Stimulated activated CD8-positive, alpha-beta memory T cell treated with anti-CD3 and anti-CD28 coated beads, Interleukin-2, amount 100 ng/mL, for 48 hours (primary cell): ENCODE results near the gene RAB3B.
A peak's percentile ranks its signal among the peaks of the same experiment; 100 is the strongest.
"Not testable (repeated sequence)": the region's sequence is repeated elsewhere in the genome, so short reads cannot be mapped to it uniquely, and the experiment has no call there.

Source experiments
- DNase-seq, 2 donors: peaks; one replicate each; pipeline ENCODE4 v3.0.0-alpha.2; 2020; ENCODE audit warnings: low read depth in 2 of 2

Gene RAB3B, protein sequence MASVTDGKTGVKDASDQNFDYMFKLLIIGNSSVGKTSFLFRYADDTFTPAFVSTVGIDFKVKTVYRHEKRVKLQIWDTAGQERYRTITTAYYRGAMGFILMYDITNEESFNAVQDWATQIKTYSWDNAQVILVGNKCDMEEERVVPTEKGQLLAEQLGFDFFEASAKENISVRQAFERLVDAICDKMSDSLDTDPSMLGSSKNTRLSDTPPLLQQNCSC

DNA sequence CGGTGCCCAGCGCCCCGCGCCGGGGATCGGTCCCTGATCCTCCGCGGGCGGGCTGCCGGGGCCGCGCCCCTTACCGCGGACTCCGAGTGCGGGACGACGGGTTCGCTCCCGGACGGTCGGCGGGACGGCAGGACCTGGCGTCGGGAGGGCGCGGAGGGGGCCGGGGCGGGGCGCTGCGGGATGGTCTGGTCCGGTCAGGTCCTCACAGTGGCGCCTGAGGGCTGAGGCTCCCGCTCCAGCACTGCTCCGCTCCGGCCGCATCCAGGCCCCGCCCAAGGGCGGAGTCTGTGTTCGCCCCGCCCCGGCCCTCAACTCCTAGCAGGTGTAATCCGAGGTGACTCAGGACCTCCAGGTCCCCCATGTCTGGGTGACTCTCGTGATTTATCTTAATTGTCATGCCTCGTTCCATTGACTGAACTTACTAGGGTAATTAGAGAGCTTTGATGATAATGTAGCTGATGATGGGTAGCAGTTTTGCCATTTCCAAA lies at the start of gene RAB3B:
Gene RAB3B, minus strand, starts transcription at position 223 of the 488 bp plus-strand sequence. CDS start 13,583 bp downstream, outside the sequence.
- DNase-seq: peak; percentile 62 to 78

- DNase-seq: no peak
These were observed 47.4 kb upstream of the RAB3B start for GRCh38 chr1:52037909-52038308.

- DNase-seq: no peak
These were observed 46.9 kb upstream of the RAB3B start for GRCh38 chr1:52037402-52037814.

GRCh38 chr1:52034050-52034384 lies 43.5 kb upstream of the RAB3B start:
- no peak for DNase-seq

DNA sequence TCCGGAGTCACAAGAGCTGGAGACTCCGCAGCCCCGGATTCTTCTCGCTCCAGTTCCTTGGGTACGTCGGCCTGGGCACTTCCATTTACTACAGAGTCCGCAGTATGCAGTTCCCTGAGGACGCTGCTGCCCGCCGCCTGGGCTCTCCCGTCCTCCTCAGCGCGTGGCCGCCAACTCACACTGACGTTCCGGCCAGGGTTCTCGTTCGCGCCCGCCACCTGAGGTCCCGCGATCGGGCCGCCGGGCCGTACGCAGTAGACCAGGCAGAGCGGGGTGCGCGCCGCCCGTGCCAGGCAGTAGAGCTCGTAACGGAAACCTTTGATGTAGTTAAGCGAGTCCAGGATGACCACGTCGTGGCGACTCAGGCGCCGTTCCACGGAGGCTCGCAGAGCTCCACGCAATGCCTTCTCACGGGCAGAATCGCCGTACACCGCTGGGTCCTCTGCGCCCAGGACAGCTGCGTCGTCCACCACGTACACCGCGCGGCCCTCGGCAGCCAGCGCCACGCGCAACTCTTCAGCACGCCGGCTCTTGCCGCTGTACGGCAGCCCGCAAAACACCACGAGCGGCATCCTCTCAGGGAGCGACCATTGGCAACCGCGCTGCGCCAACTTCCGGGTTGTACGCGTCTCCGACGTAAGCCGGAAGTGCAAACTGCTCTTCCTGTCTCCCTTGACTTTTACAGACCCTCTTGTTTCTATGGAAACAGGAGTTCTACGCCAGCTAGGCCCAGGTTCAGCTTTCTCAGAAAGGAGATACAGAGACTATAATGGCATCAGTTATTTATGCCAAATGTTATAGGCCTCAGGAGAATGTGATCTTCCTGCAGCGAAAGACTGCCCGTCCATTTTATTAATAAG lies 42.9 kb upstream of the RAB3B start, which contains the start of gene KTI12:
Gene KTI12, minus strand, starts transcription at position 621 of the 860 bp plus-strand sequence. Its CDS starts 49 bp downstream, at position 572.
- peak; percentile 77 to 82 for DNase-seq

- peak in 1 of 2 donors; percentile 5 for DNase-seq
These were observed 42.3 kb upstream of the RAB3B start for GRCh38 chr1:52032785-52033131.

DNA sequence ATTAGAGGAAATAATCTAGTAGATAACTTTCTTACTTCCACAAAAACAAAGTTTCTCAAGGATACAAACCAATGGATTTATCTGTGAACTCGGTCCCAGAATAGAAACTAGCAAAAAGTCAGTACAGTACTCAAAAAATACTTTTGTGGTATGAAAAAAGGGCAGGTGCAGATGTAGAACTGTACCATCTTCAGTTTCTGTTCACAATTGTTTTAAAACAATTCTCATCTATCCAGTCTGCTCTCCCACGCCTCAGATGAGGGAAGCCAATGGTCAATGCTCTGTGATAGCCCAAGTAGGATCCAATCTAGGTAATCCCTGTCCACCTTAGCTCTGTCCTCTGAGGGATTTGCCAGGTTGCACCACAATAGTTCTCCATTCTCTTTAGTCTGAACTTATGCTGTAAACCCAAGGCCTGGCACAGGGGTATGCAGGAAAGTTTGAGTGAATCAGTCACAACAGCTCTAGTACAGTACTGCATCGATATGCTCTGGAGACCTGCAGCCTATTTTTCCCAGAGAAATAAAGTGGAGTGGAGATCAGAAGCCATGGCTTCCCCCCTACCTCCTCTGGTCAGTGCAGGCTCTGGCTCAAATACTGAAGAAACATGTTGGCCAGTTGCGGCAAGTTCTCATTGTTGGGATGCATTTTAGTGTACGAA lies 41.8 kb upstream of the RAB3B start:
- no peak for DNase-seq

DNA sequence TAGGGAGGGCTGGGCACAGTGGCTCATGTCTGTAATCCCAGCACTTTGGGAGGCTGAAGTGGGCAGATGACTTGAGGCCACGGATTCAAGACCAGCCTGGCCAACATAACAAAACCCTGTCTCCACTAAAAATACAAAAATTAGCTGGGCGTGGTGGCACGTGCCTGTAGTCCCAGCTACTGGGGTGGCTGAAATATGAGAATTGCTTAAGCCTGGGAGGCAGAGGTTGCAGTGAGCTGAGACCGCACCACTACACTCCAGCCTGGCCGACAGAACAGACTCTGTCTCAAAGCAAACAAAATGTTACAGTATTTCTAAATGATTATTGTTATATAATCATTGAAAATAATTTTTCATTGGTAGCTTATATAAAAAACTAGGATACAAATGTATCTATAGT lies 38.3 kb upstream of the RAB3B start:
- not testable (repeated sequence) for DNase-seq

DNA sequence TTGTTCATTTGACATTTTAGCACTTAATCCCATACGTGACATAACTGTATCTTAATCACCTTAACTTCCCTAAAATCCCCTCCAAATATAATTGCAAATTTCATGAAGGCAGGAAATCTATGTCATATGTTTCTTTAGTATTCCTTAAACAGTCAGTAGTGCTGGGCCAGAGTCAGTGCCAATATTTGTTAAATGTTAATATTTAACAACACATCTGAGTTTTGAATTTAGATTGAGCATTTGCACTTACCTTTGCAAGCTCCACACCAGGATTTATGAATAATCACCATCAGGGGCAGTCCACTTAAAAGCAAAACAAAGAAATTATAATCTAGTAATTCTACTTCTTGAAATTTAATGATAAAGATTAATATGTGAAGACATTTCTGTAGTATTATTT lies 37.8 kb upstream of the RAB3B start:
- no peak for DNase-seq

GRCh38 chr1:52026278-52026677 lies 35.8 kb upstream of the RAB3B start:
- no peak for DNase-seq

- DNase-seq: no peak
These were observed 31.6 kb upstream of the RAB3B start for GRCh38 chr1:52022133-52022532.

- no peak for DNase-seq
These were observed 17.7 kb upstream of the RAB3B start for GRCh38 chr1:52008071-52008809.

- DNase-seq: no peak
These were observed 16.9 kb upstream of the RAB3B start for GRCh38 chr1:52007215-52008002.

DNA sequence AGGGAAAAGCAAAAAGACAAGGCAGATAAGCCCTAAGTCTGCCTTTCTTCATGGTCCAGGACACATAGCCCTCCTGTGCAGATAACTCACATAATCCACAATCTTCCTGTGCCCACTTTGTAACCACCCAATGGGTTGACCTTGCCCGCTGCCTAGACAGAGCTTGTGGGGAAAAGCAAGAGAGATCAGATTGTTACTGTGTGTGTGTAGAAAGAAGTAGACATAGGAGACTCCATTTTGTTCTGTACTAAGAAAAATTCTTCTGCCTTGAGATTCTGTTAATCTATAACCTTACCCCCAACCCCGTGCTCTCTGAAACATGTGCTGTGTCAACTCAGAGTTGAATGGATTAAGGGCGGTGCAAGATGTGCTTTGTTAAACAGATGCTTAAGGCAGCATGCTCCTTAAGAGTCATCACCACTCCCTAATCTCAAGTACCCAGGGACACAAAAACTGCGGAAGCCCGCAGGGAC lies 15.6 kb upstream of the RAB3B start:
- DNase-seq: not testable (repeated sequence)

- DNase-seq: not testable (repeated sequence)
These were observed 15.0 kb upstream of the RAB3B start for GRCh38 chr1:52005548-52005947.

GRCh38 chr1:52003877-52004276 lies 13.4 kb upstream of the RAB3B start:
- DNase-seq: no peak

- peak in 1 of 2 donors; percentile 1 for DNase-seq
These were observed 11.8 kb upstream of the RAB3B start for GRCh38 chr1:52002038-52002917.

DNA sequence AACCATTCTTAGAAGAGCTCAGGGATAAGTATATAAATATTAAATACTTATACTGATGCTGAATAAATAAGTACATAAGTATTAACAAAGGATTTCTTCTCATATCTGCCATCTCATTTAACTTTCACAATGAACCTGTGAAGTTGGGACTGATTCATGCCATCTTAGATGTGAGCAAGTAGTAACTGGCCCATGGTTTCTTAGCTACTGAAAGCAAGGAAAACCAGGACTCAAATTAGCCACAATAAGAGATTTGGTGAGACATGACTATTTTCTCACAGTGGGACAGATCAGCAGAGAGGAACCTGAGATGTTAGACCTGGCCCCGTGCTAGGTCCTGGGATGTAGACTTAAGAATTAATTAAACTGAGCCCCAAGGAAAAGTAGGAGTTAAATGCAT lies 8.2 kb upstream of the RAB3B start:
- no peak for DNase-seq

DNA sequence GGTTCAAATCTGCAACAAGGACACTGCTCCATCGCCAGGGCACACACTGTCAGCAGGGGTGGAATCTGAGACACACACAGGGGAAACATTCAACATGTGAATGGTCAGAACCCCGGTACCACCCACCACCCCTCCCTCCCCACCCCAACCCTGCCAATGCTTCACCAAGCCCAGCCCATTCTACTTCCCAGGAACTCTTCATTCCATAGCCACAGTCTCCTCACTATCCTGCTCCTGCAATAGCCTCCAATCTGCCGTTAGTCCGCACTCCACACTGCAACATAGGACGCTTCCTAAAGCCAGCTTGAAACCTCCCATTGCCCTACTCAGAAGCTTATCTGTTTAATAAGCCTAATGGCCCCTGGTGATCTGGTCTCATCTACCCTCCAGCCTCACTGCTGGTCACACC lies 7.5 kb upstream of the RAB3B start:
- DNase-seq: no peak
